Endothelial cell of umbilical vein (primary cell): ENCODE results near the gene PTRH1. TPM values are rescaled to one million over a fixed set of nuclear protein-coding genes. Genes with fewer than 3 reads are reported as not detected.

Source experiments
- BruUV-seq: library from RNA; stranded (reverse); fragments of 400-500 nt; replicated peaks from 2 replicates; lab custom pipeline; 2021; lab: Mats Ljungman, UMichigan
- CTCF ChIA-PET: fragments of 300-600, 350-600 bp; sonication (Branson Sonifier 250); formaldehyde crosslinking; loops from one replicate; lab custom pipeline; 2021; ENCODE audit warnings: antibody characterized with exemption, inconsistent platforms; lab: Charles Lee
- POLR2A ChIA-PET: fragments of 300-600, 350-600 bp; sonication (Branson Sonifier 250); formaldehyde crosslinking; loops from one replicate; lab custom pipeline; 2021; ENCODE audit warnings: antibody characterized with exemption, inconsistent platforms; lab: Charles Lee
- DNase-seq: peaks from one replicate; pipeline ENCODE4 v3.0.0-alpha.2; 2011; ENCODE audit warnings: low read depth, low spot score
- FAIRE-seq: peaks from 2 replicates; lab custom pipeline; 2011; peaks lifted over from hg19 to GRCh38; lab: Jason Lieb, UNC
- H2AFZ ChIP-seq: 2 replicates; pipeline ENCODE4 v1.6.0; 2012; ENCODE audit warnings: low read depth, low read length, control low read depth, inconsistent platforms
- H3K27ac ChIP-seq: 2 replicates; pipeline ENCODE4 v1.5.1; 2011; ENCODE audit warnings: low read depth, mild to moderate bottlenecking, control low read depth, low read length, moderate library complexity; ENCODE audit not compliant: insufficient read depth
- H3K27me3 ChIP-seq, 2 experiments: 2 replicates each; pipeline versions ENCODE4 v1.6.0 to v1.6.1; 2011; ENCODE audit warnings: low read length in 2 of 2, mixed read lengths in 1 of 2; ENCODE audit not compliant: control insufficient read depth in 2 of 2, insufficient read depth in 2 of 2
- H3K36me3 ChIP-seq, 2 experiments: 2 replicates in 1 of 2; 3 replicates in 1 of 2; pipeline ENCODE4 v1.5.1; 2011; ENCODE audit warnings: low read length in 2 of 2, mild to moderate bottlenecking in 1 of 2, moderate library complexity in 1 of 2; ENCODE audit not compliant: control insufficient read depth in 2 of 2, insufficient read depth in 2 of 2; ENCODE audit errors: extremely low read depth in 1 of 2
- H3K4me1 ChIP-seq: 3 replicates; pipeline ENCODE4 v1.5.1; 2011; ENCODE audit warnings: mild to moderate bottlenecking, low read length; ENCODE audit not compliant: control insufficient read depth, insufficient read depth; ENCODE audit errors: extremely low read depth
- H3K4me2 ChIP-seq: 2 replicates; pipeline ENCODE4 v1.6.1; 2011; ENCODE audit warnings: low read length, control low read depth, mixed read lengths; ENCODE audit not compliant: insufficient read depth
- H3K4me3 ChIP-seq, 3 experiments: fragments of 200-600 bp in 1 of 3; sonication (generic), shearing (Covaris generic) in 1 of 3; replicated peaks in 1 of 3; 2 replicates each; pipeline ENCODE4 v1.5.1; 2011 to 2016; ENCODE audit warnings: control low read depth in 3 of 3, low read length in 3 of 3, mild to moderate bottlenecking in 2 of 3, inconsistent platforms in 1 of 3, low read depth in 1 of 3, moderate library complexity in 1 of 3; ENCODE audit not compliant: insufficient read depth in 1 of 3
- H3K79me2 ChIP-seq: 2 replicates; pipeline ENCODE4 v1.6.0; 2012; ENCODE audit warnings: low read length, inconsistent platforms; ENCODE audit not compliant: control insufficient read depth, insufficient read depth
- H3K9ac ChIP-seq: replicated peaks from 2 replicates; pipeline ENCODE3; 2011; ENCODE audit warnings: low read length, control low read depth; ENCODE audit not compliant: insufficient read depth; ENCODE audit errors: extremely low read depth
- H3K9me1 ChIP-seq: replicated peaks from 3 replicates; pipeline ENCODE4 v1.6.0; 2011; ENCODE audit warnings: mild to moderate bottlenecking, low read length; ENCODE audit not compliant: control insufficient read depth, insufficient read depth; ENCODE audit errors: extremely low read depth
- H3K9me3 ChIP-seq: replicated peaks from 2 replicates; pipeline ENCODE4 v1.5.1; 2012; ENCODE audit warnings: low read length, inconsistent platforms; ENCODE audit not compliant: control insufficient read depth, insufficient read depth
- H4K20me1 ChIP-seq: replicated peaks from 2 replicates; pipeline ENCODE3; 2011; ENCODE audit warnings: mild to moderate bottlenecking, low read length; ENCODE audit not compliant: control insufficient read depth, insufficient read depth; ENCODE audit errors: extremely low read depth
- EZH2 ChIP-seq: IDR thresholded peaks from 2 replicates; pipeline ENCODE4 v1.6.1; 2012; ENCODE audit warnings: borderline replicate concordance, low read depth, mild to moderate bottlenecking, moderate library complexity, low read length, inconsistent platforms; ENCODE audit not compliant: severe bottlenecking
- FOS ChIP-seq: IDR thresholded peaks from 2 replicates; pipeline ENCODE4 v1.6.1; 2011; ENCODE audit warnings: mild to moderate bottlenecking, low read length, moderate library complexity, borderline replicate concordance; ENCODE audit not compliant: insufficient read depth
- GATA2 ChIP-seq: IDR thresholded peaks from 2 replicates; pipeline ENCODE4 v1.7.0; 2011; ENCODE audit warnings: low read depth, mild to moderate bottlenecking, moderate library complexity, mixed read lengths, low read length; ENCODE audit not compliant: insufficient read length, insufficient read depth
- JUN ChIP-seq: IDR thresholded peaks from 2 replicates; pipeline ENCODE4 v1.6.1; 2011; ENCODE audit warnings: borderline replicate concordance, low read depth; ENCODE audit not compliant: insufficient read length, insufficient read depth
- MYC ChIP-seq: IDR thresholded peaks from one replicate; pipeline ENCODE4 v1.6.1; 2011; ENCODE audit warnings: mild to moderate bottlenecking, low read depth, low read length
- POLR2A ChIP-seq: IDR thresholded peaks from 2 replicates; pipeline ENCODE4 v1.6.1; 2012; ENCODE audit warnings: low read depth, mild to moderate bottlenecking, control low read depth, low read length
- POLR2AphosphoS5 ChIP-seq: IDR thresholded peaks from 2 replicates; pipeline ENCODE4 v1.6.1; 2012; ENCODE audit warnings: low read depth, mild to moderate bottlenecking, control low read depth, low read length, moderate library complexity; ENCODE audit not compliant: insufficient read depth
- dilution Hi-C: fragments of 300-500 bp; cut with MboI; formaldehyde crosslinking; loops from one replicate; pipeline ENCODE4 v1.15.0; 2019; ENCODE audit warnings: low sequenced_read_pairs; ENCODE audit not compliant: extremely low pct_ligation_motif_present
- intact Hi-C: fragments of 100-400 bp; cut with micrococcal nuclease; formaldehyde crosslinking; loops from one replicate; pipeline ENCODE4 v1.10.0; 2022
- polyA plus RNA-seq, 4 experiments: library from polyadenylated mRNA; depleted of rRNA in 3 of 4; stranded (reverse) in 3 of 4; unstranded in 1 of 4; fragments of >200 nt; gene quantifications; 2 replicates each; pipeline versions ENCODE4 v1.2.1 to v1.2.3, GENCODE V29; 2011 to 2012; ENCODE audit warnings: missing spikeins in 1 of 4
- total RNA-seq: library from RNA; stranded (reverse); gene quantifications from 2 replicates; pipeline ENCODE4 v1.2.3, GENCODE V29; 2021
- TF ChIP-seq, protein P1 (sequence below): IDR thresholded peaks from 2 replicates; pipeline ENCODE4 v1.6.1; 2011; ENCODE audit not compliant: insufficient read depth, insufficient read length
- TF ChIP-seq, protein P2 (sequence below), 2 donors: IDR thresholded peaks; 1 replicate in 1 of 2; 2 replicates in 1 of 2; pipeline ENCODE4 v1.5.1; 2011; ENCODE audit warnings: low read length in 2 of 2, mild to moderate bottlenecking in 2 of 2, moderate library complexity in 2 of 2, control low read depth in 1 of 2, inconsistent platforms in 1 of 2, low read depth in 1 of 2; ENCODE audit not compliant: insufficient read depth in 1 of 2; ENCODE audit errors: extremely low read depth in 1 of 2

PTRH1 gene
- total and polyA plus RNA-seq, 2 donors (not counting 3 experiments of a cell fraction or from before 2014, with no cell fraction given) = 25.1 to 52.2 TPM

DNA sequence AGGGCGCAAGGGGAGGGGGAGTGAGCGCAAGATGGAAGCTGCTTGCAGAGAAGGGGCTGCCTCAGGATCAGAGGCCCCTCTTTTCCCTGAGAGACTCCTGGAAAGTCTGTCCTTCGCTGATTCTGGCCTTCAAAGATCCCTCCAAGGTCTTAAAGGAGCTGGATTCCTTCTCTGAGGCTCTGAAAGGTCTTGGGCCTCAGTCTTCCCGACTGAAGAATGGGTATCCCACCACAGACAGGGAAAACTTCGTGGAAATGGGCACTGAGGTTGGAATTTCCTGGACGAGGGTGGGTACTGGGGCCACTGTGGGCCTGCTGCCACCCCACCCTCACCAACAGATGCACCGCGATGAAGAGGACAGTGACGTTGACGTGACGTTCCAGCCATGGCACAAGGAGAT lies 3.1 kb downstream of the PTRH1 start:
- Histone ChIP-seq H3K9me3 (no peaks in the 10 kb centered on the region), H3K79me2 (peaks cover 5% of the 10 kb centered on the region), H3K4me1 (peaks cover 5% of the 10 kb centered on the region), H2AFZ (no peak overlapping the region), H3K4me2 (no peak overlapping the region), H3K9ac (no peak overlapping the region), H4K20me1 (no peaks in the 10 kb centered on the region), H3K36me3 (no peaks in the 10 kb centered on the region), H3K4me3 (no peak overlapping the region), H3K27ac (no peak overlapping the region), H3K27me3 (no peaks in the 10 kb centered on the region), H3K9me1 (no peaks in the 10 kb centered on the region)
- no peak for TF ChIP-seq EZH2
- TF ChIP-seq, protein P1, sequence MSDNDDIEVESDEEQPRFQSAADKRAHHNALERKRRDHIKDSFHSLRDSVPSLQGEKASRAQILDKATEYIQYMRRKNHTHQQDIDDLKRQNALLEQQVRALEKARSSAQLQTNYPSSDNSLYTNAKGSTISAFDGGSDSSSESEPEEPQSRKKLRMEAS = no peak
- CTCF ChIA-PET = interaction anchor here (3.3 kb wide), 1 partner anchor 22 kb away, joined by 9 read pairs; the partner anchor contains the start of gene TOR2A
- no TSS peak for BruUV-seq
- intact Hi-C loops (no loop called here), dilution Hi-C loops (no loop called here)
- POLR2A ChIA-PET = no interaction called here
- no peak for DNase-seq
- no peak for FAIRE-seq

DNA sequence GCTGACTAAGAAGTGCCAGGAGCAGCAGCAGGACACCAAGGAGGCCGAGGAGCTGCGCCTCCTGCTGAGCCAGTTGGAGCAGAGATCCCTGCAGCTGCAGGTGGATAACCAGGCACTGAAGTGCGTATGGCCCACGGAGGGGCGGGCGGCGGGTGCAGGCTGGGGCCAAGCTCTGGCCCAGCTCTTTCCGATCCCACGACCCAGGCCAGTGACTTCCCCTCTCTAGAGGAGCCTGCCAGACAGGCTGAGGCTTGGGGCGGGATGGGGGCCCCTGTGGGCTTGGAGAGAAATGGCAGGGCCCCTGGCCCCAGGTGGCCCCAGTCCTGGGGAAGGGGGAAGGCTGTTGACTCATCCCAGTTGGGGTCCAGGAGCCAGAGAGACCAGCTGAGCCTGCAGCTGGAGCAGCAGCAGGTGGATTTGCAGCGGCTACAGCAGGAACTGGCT lies 3.6 kb downstream of the PTRH1 start:
- Histone ChIP-seq H3K27ac (no peak overlapping the region), H3K27me3 (no peaks in the 10 kb centered on the region), H3K9me1 (no peaks in the 10 kb centered on the region), H2AFZ (no peak overlapping the region), H3K79me2 (peaks cover 5% of the 10 kb centered on the region), H3K4me1 (peaks cover 5% of the 10 kb centered on the region), H3K4me3 (no peak overlapping the region), H3K9me3 (no peaks in the 10 kb centered on the region), H3K9ac (no peak overlapping the region), H3K4me2 (no peak overlapping the region), H3K36me3 (no peaks in the 10 kb centered on the region), H4K20me1 (no peaks in the 10 kb centered on the region)
- no TSS peak for BruUV-seq
- TF ChIP-seq FOS (no peak), GATA2 (no peak), EZH2 (no peak), JUN (no peak), MYC (no peak), POLR2A (no peak), POLR2AphosphoS5 (no peak)
- TF ChIP-seq, protein P1 = no peak
- TF ChIP-seq, protein P2, sequence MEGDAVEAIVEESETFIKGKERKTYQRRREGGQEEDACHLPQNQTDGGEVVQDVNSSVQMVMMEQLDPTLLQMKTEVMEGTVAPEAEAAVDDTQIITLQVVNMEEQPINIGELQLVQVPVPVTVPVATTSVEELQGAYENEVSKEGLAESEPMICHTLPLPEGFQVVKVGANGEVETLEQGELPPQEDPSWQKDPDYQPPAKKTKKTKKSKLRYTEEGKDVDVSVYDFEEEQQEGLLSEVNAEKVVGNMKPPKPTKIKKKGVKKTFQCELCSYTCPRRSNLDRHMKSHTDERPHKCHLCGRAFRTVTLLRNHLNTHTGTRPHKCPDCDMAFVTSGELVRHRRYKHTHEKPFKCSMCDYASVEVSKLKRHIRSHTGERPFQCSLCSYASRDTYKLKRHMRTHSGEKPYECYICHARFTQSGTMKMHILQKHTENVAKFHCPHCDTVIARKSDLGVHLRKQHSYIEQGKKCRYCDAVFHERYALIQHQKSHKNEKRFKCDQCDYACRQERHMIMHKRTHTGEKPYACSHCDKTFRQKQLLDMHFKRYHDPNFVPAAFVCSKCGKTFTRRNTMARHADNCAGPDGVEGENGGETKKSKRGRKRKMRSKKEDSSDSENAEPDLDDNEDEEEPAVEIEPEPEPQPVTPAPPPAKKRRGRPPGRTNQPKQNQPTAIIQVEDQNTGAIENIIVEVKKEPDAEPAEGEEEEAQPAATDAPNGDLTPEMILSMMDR (IDR thresholded peaks at IDR 0.05; ENCODE audit: extremely low read depth in 1 of 2, insufficient read depth in 1 of 2, low read depth in 1 of 2, low read length in 2 of 2) = no peak
- DNase-seq (no peak), FAIRE-seq (no peak)
- intact Hi-C loops = no loop called here
- ChIA-PET CTCF (interaction anchor here (3.3 kb wide), 1 partner anchor 23 kb away, joined by 9 read pairs; the partner anchor contains the start of gene TOR2A), POLR2A (interaction anchor here (0.5 kb wide), 1 partner anchor 184 kb away, joined by 4 read pairs; no protein-coding TSS in a partner anchor)
- dilution Hi-C loops = no loop called here
